ENCODE results near the gene TMEM89.

- TF ChIP-seq CTCF (IDR thresholded peaks at IDR 0.05) (no peak), POLR2A (IDR thresholded peaks at IDR 0.05) (no peak), EP300 (IDR thresholded peaks at IDR 0.05) (no peak)
Observed at GRCh38 chr3:48576647-48577046, 44.9 kb downstream of the TMEM89 start.
